ENCODE measurements around the gene MAD1L1. TPM values are rescaled to one million over a fixed set of nuclear protein-coding genes. Genes with fewer than 3 reads are reported as not detected.
A peak's percentile ranks its signal among the peaks of the same experiment; 100 is the strongest.

Gene MAD1L1
- total RNA-seq, 1 experiment from 2014 or later, result 38.5 TPM

DNA sequence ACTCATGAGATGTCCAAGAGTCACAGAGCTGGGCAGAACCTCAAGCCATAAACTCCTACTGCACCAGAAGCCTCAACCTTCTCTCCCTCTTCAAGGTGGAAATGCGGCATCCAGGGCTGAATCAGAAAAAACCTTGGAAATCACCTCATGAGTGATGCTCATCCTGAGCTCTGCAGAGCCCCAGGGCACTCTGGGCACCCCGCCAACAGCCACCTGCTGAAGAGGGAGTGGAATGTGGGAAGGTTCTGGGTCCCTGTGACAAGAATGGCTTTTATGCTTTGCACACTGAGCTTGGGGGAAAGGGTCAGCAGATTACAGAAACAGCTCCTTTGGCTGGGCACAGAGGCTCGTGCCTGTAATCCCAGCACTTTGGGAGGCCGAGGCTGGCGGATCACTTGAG is 28.1 kb upstream of the MAD1L1 start:
- Histone ChIP-seq H3K79me2 (ENCODE audit: insufficient read depth, low read length) (no peaks in the 10 kb centered on the region), H2AFZ (ENCODE audit: low read depth, low read length, poor library complexity, severe bottlenecking) (no peak overlapping the region), H3K27me3 (ENCODE audit: insufficient read depth, low read length) (no peaks in the 10 kb centered on the region), H3K4me3 (replicated peaks in 1 of 2; ENCODE audit: low read depth in 1 of 2, low read length in 2 of 2) (no peak overlapping the region), H3K9ac (ENCODE audit: low read length) (no peak overlapping the region), H3K9me3 (ENCODE audit: control insufficient read depth in 1 of 2, insufficient read depth in 1 of 2, low read depth in 1 of 2, low read length in 2 of 2) (no peaks in the 10 kb centered on the region), H3K4me2 (ENCODE audit: low read length) (no peak overlapping the region), H3K36me3 (ENCODE audit: control insufficient read depth in 1 of 2, insufficient read depth in 2 of 2, low read length in 2 of 2) (no peaks in the 10 kb centered on the region; a peak in 1 of 4 replicates), H3K27ac (ENCODE audit: low read depth, low read length) (no peak overlapping the region), H3K9me2 (ENCODE audit: insufficient read depth) (no peaks in the 10 kb centered on the region), H3K4me1 (ENCODE audit: control insufficient read depth in 1 of 2, insufficient read depth in 2 of 2, low read length in 2 of 2) (peaks cover 6 to 8% of the 10 kb centered on the region in 2 experiments; a peak in 3 of 4 replicates), H4K20me1 (ENCODE audit: insufficient read depth) (no peaks in the 10 kb centered on the region)
- TF ChIP-seq, protein P1, sequence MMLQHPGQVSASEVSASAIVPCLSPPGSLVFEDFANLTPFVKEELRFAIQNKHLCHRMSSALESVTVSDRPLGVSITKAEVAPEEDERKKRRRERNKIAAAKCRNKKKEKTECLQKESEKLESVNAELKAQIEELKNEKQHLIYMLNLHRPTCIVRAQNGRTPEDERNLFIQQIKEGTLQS (IDR thresholded peaks at IDR 0.05), result no peak
- TF ChIP-seq ZFX (IDR thresholded peaks at IDR 0.05) (no peak), FOSL1 (IDR thresholded peaks at IDR 0.05; ENCODE audit: low read depth) (no peak), CEBPB (IDR thresholded peaks at IDR 0.05; ENCODE audit: low read depth) (no peak), EGR1 (IDR thresholded peaks at IDR 0.05; ENCODE audit: low read depth) (no peak), CBX3 (IDR thresholded peaks at IDR 0.05; ENCODE audit: low read depth) (no peak), RAD21 (IDR thresholded peaks at IDR 0.05; ENCODE audit: low read depth) (no peak), POLR2A (IDR thresholded peaks at IDR 0.05; ENCODE audit: borderline replicate concordance, extremely low read depth, insufficient read depth, insufficient read length) (no peak), SP1 (IDR thresholded peaks at IDR 0.05; ENCODE audit: low read depth) (no peak), TCF7L2 (IDR thresholded peaks at IDR 0.05; ENCODE audit: borderline replicate concordance, extremely low read depth, insufficient read depth, insufficient read length) (no peak), EZH2 (IDR thresholded peaks at IDR 0.05) (no peak), REST (IDR thresholded peaks at IDR 0.05; ENCODE audit: low read depth) (no peak), ELF1 (IDR thresholded peaks at IDR 0.05; ENCODE audit: borderline replicate concordance, low read depth) (no peak), SIN3A (IDR thresholded peaks at IDR 0.05; ENCODE audit: low read depth) (no peak), YY1 (IDR thresholded peaks at IDR 0.05; ENCODE audit: extremely low read depth, insufficient replicate concordance, low read depth, low read length) (no peak)
- TF ChIP-seq, protein P2, sequence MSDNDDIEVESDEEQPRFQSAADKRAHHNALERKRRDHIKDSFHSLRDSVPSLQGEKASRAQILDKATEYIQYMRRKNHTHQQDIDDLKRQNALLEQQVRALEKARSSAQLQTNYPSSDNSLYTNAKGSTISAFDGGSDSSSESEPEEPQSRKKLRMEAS (IDR thresholded peaks at IDR 0.05), result no peak
- TF ChIP-seq, protein P3, sequence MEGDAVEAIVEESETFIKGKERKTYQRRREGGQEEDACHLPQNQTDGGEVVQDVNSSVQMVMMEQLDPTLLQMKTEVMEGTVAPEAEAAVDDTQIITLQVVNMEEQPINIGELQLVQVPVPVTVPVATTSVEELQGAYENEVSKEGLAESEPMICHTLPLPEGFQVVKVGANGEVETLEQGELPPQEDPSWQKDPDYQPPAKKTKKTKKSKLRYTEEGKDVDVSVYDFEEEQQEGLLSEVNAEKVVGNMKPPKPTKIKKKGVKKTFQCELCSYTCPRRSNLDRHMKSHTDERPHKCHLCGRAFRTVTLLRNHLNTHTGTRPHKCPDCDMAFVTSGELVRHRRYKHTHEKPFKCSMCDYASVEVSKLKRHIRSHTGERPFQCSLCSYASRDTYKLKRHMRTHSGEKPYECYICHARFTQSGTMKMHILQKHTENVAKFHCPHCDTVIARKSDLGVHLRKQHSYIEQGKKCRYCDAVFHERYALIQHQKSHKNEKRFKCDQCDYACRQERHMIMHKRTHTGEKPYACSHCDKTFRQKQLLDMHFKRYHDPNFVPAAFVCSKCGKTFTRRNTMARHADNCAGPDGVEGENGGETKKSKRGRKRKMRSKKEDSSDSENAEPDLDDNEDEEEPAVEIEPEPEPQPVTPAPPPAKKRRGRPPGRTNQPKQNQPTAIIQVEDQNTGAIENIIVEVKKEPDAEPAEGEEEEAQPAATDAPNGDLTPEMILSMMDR (IDR thresholded peaks at IDR 0.05 in 2 of 3, conservative IDR thresholded peaks at IDR 0.05 in 1 of 3; ENCODE audit: borderline replicate concordance in 1 of 3, insufficient read depth in 1 of 3, low read depth in 2 of 3, low read length in 2 of 3), result no peak
- ChIA-PET CTCF (no interaction called here), RAD21 (ENCODE audit: low non-redundant PET in 1 of 2, low total read pairs in 2 of 2, uncharacterized antibody in 2 of 2, unreplicated experiment in 2 of 2) (no interaction called here), POLR2A (no interaction called here)
- no TSS peak for BruUV-seq (replicated peaks)
- DNase-seq (ENCODE audit: low read depth, low spot score) (no peak), ATAC-seq (peak; percentile 48; the same call in 1 of the 2 replicates)
- intact Hi-C loops (cut with micrococcal nuclease), result no loop called here
